HEK293 (cell line): ENCODE data around the gene TBL1X.

Experiments used
- CTCF ChIP-seq: fragments of 450-650 bp; formaldehyde crosslinking; IDR thresholded peaks from 2 replicates; pipeline ENCODE4 v1.5.1; 2016; ENCODE audit warnings: missing biosample characterization, missing genetic modification characterization
- PBX3 ChIP-seq: sonication (generic); formaldehyde crosslinking; IDR thresholded peaks from 2 replicates; pipeline ENCODE4 v1.8.1; 2022; ENCODE audit warnings: mild to moderate bottlenecking, moderate library complexity, missing genetic modification reagents
- SETDB1 ChIP-seq: IDR thresholded peaks from one replicate; pipeline ENCODE4 v1.6.1; 2017; ENCODE audit warnings: mild to moderate bottlenecking, low read length, moderate library complexity, mixed read lengths; ENCODE audit not compliant: insufficient read length
- SP7 ChIP-seq: fragments of 450-650 bp; formaldehyde crosslinking; IDR thresholded peaks from 2 replicates; pipeline ENCODE4 v1.5.1; 2016; ENCODE audit warnings: missing biosample characterization, missing genetic modification characterization
- YY1 ChIP-seq: fragments of 450-650 bp; formaldehyde crosslinking; IDR thresholded peaks from 2 replicates; pipeline ENCODE4 v1.5.1; 2018; ENCODE audit warnings: missing biosample characterization, missing genetic modification characterization
- ZBTB21 ChIP-seq: fragments of 450-650 bp; formaldehyde crosslinking; IDR thresholded peaks from 2 replicates; pipeline ENCODE4 v1.5.1; 2017; ENCODE audit warnings: missing biosample characterization, missing genetic modification characterization
- ZNF112 ChIP-seq: fragments of 450-650 bp; formaldehyde crosslinking; IDR thresholded peaks from 2 replicates; pipeline ENCODE4 v1.5.0; 2017; ENCODE audit warnings: missing biosample characterization, missing genetic modification characterization
- ZNF23 ChIP-seq: fragments of 450-650 bp; formaldehyde crosslinking; IDR thresholded peaks from 2 replicates; pipeline ENCODE4 v1.5.1; 2016; ENCODE audit warnings: missing biosample characterization, missing genetic modification characterization, borderline replicate concordance
- ZNF24 ChIP-seq: fragments of 450-650 bp; formaldehyde crosslinking; IDR thresholded peaks from 2 replicates; pipeline ENCODE4 v1.5.1; 2016; ENCODE audit warnings: missing biosample characterization, missing genetic modification characterization
- ZNF280D ChIP-seq: fragments of 450-650 bp; formaldehyde crosslinking; IDR thresholded peaks from 2 replicates; pipeline ENCODE4 v1.5.1; 2016; ENCODE audit warnings: missing biosample characterization, missing genetic modification characterization
- ZNF335 ChIP-seq: fragments of 450-650 bp; formaldehyde crosslinking; conservative IDR thresholded peaks from 2 replicates; pipeline ENCODE4 v1.5.1; 2016; ENCODE audit warnings: missing biosample characterization, missing genetic modification characterization
- ZNF501 ChIP-seq: fragments of 450-650 bp; formaldehyde crosslinking; IDR thresholded peaks from 2 replicates; pipeline ENCODE4 v1.5.1; 2016; ENCODE audit warnings: missing biosample characterization, missing genetic modification characterization
- ZNF530 ChIP-seq: fragments of 450-650 bp; formaldehyde crosslinking; IDR thresholded peaks from 2 replicates; pipeline ENCODE4 v1.5.1; 2016; ENCODE audit warnings: low read depth, missing biosample characterization, missing genetic modification characterization
- ZSCAN18 ChIP-seq: fragments of 450-650 bp; formaldehyde crosslinking; IDR thresholded peaks from 2 replicates; pipeline ENCODE4 v1.5.1; 2016; ENCODE audit warnings: missing biosample characterization, missing genetic modification characterization

GRCh38 chrX:9664224-9664623 lies 199.4 kb downstream of the TBL1X start:
- TF ChIP-seq SETDB1: no peak
- TF ChIP-seq ZNF24 (tag by site-specific recombination): no peak
- no peak for TF ChIP-seq ZNF23 (tag by site-specific recombination)
- no peak for TF ChIP-seq YY1 (tag by site-specific recombination)
- no peak for TF ChIP-seq PBX3 (CRISPR knock-in tag)
- no peak for TF ChIP-seq ZNF501 (tag by site-specific recombination)
- TF ChIP-seq ZBTB21 (tag by site-specific recombination): no peak
- TF ChIP-seq ZNF112: no peak
- TF ChIP-seq ZNF280D (tag by site-specific recombination): no peak
- no peak for TF ChIP-seq SP7
- TF ChIP-seq CTCF (tag by site-specific recombination): no peak
- TF ChIP-seq ZNF335: no peak
- TF ChIP-seq ZNF530 (tag by site-specific recombination): no peak
- no peak for TF ChIP-seq ZSCAN18 (tag by site-specific recombination)
